GM12874 (cell line): Measurements from ENCODE around the gene RDH8.

Experiments
- CTCF ChIP-seq: IDR thresholded peaks from 2 replicates; pipeline ENCODE4 v1.5.1; 2011; ENCODE audit warnings: low read depth, mild to moderate bottlenecking, control low read depth, low read length, moderate library complexity; ENCODE audit not compliant: insufficient read depth

Gene RDH8

GRCh38 chr19:10013316-10013715, at the start of gene RDH8:
RDH8 (plus strand) TSS chr19:10013483; CDS start chr19:10013498, 15 bp downstream.
- TF ChIP-seq CTCF, result no peak

GRCh38 chr19:9966024-9966423, 47.3 kb upstream of the RDH8 start:
- TF ChIP-seq CTCF, result no peak

GRCh38 chr19:9966448-9966847, 46.8 kb upstream of the RDH8 start:
- no peak for TF ChIP-seq CTCF

GRCh38 chr19:9967326-9967725, 46.0 kb upstream of the RDH8 start:
- TF ChIP-seq CTCF, result no peak

- no peak for TF ChIP-seq CTCF
Observed at GRCh38 chr19:9968820-9969687, 44.2 kb upstream of the RDH8 start.

GRCh38 chr19:9969688-9969975, 43.7 kb upstream of the RDH8 start:
- no peak for TF ChIP-seq CTCF

- no peak for TF ChIP-seq CTCF
Observed at GRCh38 chr19:9970481-9970880, 42.8 kb upstream of the RDH8 start.
